HG03460 (cell line): Measurements from ENCODE around the gene QRFP.

ENCODE experiments used
- ATAC-seq: cut with Tn5 transposase; IDR thresholded peaks from one replicate; pipeline ENCODE4 v1.9.1; 2021; ENCODE audit not compliant: unreplicated experiment

The QRFP gene, protein sequence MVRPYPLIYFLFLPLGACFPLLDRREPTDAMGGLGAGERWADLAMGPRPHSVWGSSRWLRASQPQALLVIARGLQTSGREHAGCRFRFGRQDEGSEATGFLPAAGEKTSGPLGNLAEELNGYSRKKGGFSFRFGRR

DNA sequence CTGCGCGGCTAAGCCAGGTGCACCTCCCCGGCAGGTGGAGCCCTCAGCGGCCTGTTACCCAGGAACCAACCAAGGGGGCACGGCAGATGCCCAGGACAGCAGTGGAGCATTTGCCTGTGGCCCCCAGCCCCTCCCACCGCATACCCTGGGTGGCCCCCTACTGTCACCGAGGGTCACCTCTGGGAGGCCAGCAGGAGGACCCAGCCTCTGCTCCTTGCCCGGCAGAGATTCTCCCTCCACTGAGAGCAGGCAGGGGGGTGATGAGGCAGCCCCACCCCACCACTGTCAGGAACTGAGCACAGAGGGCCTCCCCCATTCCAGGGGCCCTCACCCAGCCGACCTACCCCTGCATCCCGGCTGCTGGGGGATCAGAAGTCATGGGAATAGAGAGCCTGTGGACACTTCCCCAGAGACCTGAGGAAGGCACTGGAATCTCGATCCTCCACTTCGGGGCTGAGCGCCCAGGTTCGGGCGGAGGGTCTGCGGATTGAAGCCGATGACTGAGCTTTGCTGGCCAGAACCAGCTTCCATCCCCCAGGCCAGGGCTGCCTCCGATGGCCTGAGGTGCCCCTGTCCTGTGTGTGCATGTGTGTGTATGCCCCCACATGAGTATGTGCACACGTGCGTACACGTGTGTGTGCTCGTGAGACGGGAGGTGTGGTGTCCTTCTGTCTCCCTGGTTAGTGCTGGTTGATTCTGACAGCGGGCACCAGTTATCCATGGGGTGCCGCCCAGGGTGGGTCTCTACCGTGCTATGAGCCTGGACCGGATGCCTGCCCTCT, at the start of gene QRFP:
TSS of gene QRFP (minus strand) at position 580 of the 782 bp plus-strand sequence. CDS start 2,974 bp downstream, outside the sequence.
- ATAC-seq = no peak

DNA sequence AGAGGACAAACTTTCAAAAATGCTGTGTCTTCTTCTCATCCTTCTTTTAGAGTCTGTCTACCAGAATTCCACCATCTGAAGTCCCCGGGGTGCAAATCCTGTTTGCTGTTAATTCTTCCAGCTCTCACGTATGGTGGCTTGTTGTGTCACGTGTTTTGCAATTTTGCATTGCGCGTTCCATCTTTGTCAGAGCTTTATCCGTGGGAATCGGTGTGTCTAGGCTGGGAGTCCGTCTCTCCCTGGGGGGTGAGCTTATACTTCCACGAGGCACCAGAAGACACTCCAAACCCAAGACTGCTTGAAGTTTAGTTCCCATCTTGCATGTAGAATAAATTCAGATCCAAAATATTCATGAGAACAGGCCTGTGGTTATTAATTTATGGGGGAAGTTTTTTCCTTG, 48.6 kb upstream of the QRFP start:
- no peak for ATAC-seq

DNA sequence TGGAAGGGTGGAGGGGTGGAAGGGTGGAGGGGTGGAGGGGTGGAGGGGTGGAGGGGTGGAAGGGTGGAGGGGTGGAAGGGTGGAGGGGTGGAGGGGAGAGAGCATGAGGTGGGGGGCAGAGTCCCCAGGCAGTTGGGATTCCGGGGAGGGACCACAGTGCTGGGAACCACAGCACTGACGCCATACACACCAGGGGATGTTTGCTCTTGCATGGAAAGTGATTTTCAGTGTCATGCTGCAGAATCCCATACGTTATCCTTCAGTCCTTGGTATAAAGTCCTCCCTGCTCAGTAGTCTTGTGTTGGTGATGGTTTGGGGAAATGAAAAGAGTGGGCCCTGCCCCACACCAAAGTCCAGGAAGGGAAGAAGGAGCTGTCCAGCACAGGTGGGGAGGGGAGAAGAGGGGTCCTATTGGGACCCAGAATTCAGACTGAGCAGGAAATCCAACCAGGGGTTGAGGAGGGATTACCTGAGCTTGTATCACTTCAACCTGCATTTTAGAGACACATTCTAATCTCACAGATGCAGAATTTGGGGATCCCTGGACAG, 48.0 kb upstream of the QRFP start:
- no peak for ATAC-seq

DNA sequence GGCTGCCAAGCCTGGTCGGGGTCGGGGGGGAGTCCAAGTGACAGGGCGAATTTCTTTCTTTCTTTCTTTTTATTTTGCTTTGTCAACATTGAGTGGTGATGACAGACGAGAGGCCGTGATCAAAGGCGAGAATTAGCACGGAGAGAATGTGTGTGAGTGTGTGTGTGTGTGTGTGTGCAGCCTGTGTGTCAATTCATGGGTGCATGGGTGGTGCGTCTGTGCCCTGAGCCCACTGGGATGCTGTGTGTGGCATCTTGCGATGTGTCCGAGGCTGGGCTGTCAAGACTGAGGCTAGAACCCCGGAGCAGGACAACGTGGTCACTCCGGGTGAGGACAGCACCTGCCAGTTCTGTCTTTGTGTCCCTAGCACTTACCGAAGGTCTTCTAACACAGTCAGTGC, 47.2 kb upstream of the QRFP start:
- no peak for ATAC-seq

DNA sequence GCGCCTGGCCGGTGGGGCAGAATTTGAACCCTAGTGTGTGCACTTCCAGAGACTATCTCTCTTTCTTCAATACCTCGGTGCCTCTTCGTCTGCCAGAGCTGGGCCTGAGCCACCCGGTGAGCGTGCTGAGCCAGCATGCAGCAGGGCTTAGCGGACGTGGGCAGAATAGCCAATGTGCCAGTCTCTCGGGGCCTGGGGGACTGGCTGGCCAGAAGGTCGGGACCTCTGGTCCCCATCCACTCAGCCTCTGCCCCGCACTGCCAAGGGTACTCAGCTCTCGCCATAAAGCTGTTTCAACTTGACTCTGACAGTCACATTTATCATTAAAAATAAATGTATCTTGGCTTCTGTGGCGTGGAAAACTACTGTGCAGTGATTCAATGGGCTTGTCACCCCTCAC, 46.6 kb upstream of the QRFP start:
- ATAC-seq = no peak

DNA sequence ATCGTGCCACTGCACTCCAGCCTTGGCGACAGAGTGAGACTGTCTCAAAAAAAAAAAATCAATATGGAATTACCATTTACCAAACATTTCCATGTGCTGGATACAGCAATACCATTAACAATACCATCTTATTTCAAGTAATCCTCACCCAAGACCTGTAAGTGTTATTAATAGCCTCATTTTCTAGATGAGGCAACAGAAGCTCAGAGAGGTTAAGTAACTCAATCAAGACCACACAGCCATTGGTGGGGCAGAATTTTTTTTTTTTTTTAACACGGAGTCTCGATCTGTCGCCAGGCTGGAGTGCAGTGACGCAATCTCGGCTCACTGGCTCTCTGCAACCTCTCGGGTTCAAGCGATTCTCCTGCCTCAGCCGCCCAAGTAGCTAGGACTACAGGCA, 46.1 kb upstream of the QRFP start:
- no peak for ATAC-seq

DNA sequence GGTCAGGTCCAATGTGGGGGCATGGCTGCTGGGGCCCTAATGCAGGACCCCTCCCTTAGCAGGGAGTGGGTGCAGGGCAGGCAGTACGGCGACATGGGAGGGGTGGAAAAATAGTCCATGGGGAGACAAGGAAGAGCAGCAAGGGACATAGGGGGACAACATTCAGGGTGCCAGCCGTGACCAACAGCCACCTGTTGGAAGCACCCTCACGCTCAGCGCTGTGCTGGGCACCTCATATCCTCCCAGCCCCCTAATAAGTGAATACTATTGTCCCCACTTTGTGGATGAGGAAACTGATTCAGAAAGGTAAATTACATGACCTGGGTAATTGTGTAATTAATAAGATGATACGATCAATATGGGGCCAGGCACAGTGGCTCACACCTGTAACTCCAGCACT, 45.5 kb upstream of the QRFP start:
- ATAC-seq = no peak

DNA sequence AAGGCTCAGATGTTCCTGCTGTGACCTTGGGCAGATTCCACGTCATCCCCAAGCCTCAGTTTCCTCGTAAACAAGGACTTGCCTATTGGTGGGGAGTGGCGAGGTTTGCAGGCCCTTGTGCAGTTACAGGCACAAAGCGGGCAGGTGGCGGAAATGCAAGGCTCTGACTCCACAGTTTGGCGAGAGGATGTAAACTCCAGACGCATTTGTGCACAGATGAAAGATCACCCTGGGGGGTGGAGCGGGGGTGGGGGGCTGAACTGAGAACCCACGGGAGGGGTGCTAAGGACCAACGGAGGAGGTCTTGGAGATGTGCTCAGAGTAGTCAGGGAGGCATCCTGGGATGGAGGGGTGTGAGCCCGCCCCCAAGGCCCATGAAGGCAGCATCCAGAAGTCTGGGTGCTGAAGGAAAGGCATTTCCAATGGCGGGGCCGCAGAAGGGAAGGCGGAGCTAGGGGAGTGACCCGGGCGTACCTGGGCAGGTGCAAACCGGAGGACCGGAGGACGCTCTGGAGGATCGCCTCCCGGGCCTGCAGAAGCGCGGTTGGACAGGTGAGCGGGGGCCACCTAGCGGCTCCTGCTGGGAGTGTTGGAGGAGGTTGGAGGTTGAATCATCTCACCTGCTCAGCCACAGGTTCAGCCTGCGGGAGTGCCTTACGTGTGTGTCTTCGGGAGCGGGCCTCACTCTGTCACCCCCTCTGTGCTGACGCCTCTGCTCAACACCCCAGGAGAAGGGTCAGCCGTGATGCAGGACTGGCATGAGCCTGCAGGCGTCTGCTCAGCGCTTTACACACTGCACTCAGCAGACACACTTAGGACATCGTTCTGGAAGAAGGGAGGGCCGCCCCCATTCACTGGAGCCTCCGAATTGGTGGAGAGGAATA, 44.3 kb upstream of the QRFP start:
- ATAC-seq = no peak

DNA sequence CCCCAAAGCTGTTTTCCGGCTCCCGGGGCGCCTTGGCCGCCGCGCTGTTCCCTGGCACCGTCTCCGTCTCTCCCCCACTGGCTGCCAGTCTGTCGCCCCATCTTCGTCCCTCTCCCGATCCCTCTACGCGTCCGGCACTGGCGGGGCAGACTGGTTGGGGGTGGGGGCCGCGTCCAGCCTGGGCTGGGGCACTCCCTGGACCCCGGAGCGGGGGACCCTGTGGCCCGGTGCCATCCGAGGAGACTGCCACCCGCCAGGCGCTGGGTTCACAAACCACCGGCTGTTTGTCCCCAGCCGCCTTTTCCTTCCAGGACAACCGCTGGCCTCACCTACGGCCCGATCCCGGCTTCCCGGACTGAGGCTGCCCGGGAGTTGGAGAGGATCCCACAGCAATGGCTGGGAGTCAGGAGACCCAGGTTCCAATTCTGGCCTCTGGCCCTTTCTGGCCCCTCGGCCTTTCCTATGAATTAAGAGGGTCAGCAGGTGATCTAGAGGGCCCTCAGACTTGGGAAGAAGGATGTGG, 43.5 kb upstream of the QRFP start:
- ATAC-seq = no peak

DNA sequence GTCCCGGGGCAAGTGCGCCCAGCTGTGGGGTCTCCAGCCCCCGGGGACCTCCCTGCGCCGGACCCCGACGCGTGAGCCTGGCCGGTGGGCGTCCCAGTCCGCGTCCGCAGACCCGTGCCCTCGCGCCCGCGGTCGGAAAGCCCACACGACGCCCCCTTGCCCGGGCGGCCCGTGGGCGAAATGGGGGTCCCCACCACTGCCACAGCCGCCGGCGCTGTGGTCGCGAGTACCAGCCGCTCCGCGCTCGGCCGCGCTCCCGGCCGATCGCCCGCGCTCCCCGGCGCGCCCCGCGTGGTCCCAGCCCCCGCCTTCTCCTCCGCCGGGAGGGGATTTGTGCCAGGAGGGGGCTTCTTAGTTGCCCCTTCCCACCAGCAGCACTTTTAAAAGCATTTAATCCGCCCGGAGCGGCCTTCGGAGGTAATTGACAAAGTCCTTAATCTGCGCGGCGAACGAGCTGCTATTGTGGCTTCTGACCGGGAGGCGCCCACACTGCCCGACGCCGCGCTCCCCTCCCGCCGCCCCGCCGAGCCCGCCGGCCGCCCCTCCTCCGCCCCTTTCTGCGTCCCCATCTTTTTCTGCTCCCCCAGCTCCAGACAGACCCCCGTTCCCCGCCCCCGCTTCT, 42.9 kb upstream of the QRFP start:
- no peak for ATAC-seq

DNA sequence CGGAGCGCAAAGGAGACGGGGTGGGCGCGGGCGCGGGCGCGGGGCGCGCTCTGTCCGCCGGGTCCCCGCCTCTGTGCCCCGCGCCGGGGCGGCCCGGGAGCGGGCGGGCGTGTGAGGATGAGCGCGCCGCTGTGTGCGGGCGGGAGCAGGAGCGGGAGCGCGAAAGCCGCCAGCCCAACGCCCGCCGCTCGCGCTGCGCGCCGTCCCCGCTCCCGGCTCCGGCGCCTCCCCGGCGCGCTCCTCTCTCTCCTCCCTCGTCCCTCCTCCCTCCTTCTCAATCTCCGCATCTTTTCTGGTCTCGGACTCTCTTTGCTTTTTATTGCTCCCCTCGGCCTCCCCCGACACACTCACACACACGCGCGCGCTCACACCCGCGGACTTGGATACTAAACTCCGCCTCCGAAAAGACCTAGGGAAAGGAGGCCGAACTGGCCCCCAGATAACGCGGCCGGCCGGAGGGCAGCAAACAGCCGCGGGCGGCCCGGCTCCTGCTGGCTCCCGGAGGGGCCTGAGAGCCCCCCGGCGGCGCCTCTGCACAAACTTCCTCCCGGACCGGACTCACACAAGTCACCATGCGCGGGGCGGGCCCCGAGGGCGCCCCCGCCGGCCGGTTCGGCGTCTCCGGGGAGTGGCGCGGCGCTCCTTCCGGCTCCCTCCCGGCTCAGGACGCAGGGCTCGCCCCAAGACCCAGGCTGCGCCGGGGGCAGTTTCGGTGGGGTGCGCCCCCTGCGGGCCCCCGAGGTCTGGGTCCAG, 42.2 kb upstream of the QRFP start, which contains the start of gene FIBCD1:
TSS of gene FIBCD1 (minus strand) at position 596 of the 753 bp plus-strand sequence. CDS start 640 bp downstream, outside the sequence.
- ATAC-seq = no peak

DNA sequence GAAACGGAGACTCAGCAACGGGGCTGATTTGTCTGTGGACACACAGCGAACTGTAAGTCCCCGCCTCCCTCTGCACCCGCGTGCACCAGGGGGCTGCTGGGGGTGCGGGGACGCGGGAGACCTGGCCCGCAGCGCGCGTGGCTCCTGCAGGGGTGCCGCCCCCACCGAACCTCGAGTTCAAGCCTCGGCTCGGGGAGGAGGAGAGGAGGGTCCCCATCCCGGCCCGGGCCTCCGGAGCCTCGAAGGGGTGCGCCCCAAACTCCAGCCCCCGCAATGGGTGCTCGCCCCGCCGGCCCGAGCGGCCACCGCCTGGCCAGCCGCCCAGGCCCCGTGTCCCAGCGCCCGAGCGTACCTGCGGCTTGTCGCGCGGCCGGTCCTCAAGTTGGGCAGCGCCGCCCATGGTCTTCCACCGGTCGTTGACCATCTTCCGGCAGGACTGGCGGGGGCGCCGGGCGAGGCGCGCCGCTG, 41.6 kb upstream of the QRFP start:
- no peak for ATAC-seq

DNA sequence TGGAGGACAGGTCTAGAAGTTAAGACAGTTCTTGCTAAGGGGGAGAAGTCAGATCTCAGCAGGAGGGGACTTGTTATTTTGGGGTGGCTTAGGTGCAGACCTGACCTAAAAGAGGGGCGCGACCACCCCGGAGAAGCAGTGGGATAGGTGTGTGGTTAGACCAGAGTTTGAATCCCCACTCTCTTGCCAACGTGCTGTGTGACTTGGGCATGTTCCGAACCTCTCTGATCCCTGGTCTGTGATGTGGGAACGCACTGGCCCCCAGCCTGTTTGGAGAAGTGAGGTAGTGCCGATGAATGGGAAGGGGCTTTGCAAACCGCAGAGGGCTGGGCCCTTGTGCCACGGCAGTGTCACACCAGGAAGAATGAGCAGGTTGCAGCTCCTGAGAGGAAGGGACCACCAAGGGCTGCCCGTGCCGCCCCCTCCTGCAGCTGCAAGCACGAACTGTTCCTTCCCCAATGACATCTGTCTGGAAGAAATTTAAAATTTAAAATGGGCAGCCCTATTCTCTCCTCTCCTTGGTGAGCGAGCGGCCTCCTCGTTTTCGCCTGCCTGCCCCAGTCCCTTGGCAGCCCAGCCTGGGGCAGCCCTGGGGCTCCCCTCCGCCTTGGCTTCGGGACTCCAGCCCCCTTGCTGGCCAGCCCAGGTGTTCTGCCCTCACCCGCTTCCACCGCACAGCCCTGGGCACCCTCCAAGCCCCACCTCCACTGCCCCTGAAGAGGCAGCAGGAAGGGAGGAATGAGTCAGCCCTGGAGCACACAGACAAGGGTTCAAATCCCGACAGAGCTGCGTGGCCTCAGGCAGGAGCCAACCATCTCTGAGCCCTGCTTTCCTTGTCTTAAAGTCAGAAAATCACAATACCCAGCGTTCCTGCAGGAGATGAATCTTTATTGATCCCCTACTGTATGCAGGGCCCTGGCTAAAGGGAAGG, 40.8 kb upstream of the QRFP start:
- ATAC-seq = no peak

DNA sequence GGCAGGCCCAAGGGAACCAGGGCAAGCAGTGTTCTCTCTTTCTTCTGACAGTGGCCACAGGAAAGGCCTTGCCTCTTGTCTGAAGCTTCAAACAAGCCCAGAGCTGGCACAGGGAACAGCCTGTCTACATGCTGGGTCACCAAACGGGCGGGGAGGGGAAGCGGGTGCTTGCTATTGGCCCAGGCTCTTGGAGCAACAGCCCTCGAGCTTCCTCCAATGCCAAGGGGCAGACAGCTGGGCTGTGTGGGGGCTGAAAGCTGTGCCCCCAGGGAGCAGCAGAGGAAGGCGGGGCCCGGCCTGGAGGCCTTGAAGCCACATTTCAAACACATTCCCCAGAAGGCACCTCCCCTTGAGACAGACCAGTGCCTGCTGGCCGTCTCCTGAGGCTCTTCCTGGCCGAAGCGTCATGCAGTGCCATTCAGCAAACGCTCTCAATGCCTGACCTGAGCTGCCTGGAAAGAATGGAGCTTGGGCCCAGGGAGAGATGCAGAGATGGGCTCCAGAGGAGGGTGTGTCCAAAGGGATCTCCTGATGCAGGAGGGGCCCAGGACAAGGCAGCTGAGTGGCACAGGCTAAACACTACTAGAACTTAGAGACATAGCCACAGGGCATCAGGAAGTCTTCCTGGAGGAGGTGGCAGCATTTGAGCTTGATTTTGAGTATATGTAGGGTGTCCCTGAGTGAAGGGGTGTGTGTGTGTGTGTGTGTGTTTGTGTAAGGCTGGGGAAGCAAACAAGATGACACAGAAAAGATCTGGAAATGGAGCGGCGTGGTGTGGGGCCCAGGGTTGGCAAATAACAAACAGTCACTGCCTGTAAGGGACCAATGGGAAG, 39.9 kb upstream of the QRFP start:
- no peak for ATAC-seq

DNA sequence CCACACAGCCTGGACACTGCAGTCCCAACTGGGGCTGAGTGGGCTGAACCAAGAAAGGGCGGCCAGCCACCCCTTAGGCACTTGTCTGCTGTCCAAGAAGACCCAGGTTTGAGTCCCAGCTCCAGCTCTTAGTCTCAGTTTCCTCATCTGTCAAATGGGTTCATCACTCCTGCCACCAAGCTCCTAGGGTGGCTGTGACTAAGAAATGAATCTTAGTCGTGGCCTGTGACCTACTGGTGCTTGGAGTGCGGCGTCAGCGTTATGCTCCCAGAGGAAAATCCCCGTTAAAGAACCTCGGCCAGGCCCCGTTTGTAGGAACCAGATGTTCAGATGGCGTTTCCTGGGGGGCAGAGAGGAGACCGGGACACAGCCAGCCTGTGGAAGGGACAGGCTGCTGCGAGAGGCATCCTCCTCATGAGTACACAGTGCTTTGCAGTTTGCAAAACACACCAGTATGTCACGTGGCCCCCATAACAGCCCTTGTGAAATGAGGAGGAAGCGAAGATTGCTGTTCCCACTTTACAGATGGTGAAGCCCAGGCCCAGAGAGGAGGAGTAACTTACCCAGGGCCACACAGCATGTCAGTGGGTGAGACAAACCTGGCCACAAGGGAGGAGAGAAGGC, 39.1 kb upstream of the QRFP start:
- ATAC-seq = no peak

DNA sequence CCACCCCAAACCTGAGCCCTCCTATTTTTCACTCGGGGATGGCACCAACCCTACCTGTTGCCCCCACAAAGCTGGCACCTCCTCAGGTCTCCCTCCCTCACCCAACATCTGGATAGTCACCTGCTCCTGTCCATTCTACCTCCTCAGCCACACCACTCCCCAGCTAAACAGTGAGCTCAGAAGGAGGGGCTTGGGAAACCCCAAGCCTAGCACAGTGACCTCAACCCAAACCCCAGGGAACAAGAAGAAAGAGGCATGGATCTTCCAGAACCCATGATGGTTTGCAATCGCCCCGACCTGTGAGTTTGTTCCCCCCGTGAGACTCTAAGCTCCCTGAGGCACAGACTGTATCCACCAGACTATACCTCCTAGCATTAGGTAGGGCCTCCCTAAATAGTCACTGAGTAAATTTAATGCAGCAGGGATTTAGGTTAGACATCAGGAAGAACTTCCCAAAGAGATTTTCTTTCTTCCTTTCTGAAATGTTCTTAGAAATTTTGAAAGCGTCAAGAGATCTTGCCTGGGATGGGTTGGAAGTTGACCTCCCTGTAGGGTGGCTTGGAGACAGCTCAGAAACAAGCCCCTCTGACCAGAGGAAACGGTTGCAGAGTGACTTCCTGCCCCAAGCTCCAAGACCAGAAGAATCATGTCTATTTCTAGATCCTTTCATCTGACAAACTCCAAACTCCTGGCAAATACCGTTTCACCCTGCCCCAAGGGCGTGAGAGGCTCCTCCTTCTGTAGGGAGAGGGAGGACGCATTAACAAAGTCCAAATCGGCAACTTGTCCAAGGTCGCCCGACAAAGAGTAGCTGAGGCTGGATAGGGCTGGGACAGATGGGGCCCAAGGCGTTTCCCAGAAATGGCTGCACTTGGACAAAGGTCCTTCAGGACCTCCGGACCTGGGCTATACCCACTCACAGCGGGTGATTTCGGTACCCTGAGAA, 38.4 kb upstream of the QRFP start:
- no peak for ATAC-seq
